NCI-H128 (cell line): Measurements from ENCODE around the gene MAN1A1.

ENCODE experiments used
- DNase-seq: peaks from one replicate; lab custom pipeline; 2025; ENCODE audit not compliant: unreplicated experiment; lab: John Stamatoyannopoulos, UW

Gene MAN1A1

DNA sequence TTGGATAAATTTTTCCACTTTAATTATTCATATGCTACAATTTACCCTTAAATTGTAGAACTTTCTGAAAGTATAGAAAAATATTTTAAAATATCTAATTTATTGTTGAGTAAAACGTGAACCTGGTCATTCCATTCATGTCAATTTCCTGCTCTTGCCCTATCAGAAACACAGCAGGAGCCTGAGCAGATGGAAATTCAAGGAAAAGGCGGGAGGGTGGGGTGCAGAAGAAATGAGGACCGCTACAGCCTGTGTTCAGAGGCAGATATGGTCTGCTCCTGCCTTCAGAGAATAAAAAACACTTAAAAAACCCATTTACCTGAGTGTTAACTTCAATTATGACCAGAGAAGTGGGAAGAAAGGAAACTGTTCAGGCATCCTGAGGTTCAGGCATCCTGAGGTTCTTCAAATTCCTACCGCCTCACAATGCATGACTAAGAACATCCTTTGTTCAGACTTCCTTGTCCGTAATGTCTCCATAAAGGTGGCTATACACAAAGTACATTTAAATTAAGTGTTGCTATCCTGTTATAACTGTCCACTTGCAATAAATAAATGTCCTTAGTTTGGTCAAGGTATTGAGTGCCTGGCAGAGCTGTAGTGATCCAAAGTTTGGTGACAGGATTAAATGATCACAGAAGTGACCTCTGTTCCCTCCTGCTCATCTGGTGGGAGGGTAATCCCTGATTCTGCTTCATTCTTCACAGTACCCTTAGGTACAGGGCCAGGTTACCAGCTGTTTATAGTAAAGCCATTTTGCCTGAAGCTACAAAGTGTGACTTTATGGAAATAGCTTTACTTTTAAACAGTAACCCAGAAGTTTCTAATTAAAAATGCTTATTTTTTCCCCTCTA is 109.1 kb downstream of the MAN1A1 start:
- DNase-seq = no peak

- DNase-seq = no peak
Observed at GRCh38 chr6:119237177-119237715, 112.3 kb downstream of the MAN1A1 start.

DNA sequence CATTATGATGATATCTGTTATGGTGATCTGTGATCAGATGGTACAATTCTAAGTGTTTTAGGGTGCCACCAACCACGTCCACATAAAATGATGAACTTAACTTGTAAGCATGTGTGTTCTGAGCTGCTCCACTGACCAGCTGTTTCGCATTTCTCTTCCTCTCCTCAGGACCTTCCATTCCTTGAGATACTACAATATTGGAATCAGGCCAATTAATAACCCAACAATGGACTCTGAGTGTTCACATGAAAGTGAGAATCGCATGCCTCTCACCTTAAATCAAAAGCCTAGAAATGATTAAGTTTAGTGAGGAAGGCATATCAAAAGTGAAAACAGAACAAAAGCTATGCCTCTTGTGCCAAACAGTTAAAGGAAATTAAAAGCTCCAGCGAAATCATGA is 114.6 kb downstream of the MAN1A1 start:
- DNase-seq = no peak

- no peak for DNase-seq
Observed at GRCh38 chr6:119234457-119234856, 115.1 kb downstream of the MAN1A1 start.

- no peak for DNase-seq
Observed at GRCh38 chr6:119233312-119233984, 116.1 kb downstream of the MAN1A1 start.

DNA sequence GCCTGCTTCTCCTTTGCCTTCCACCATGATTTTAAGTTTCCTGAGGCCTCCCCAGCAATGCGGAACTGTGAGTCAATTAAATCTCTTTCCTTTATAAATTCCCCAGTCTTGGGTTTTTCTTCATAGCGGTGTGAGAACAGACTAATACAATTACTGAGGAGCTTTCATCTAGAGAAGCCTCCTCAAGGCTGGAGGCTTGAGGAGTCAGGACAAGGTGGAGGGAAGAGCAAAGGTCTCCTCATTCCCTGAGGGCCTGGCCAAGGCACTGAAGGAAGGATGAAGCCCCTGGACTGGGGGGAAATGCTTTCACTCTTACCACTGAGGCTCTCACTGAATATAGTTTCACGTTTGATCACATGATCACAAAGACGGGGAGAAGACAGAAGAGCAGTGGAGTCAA is 118.2 kb downstream of the MAN1A1 start:
- no peak for DNase-seq

DNA sequence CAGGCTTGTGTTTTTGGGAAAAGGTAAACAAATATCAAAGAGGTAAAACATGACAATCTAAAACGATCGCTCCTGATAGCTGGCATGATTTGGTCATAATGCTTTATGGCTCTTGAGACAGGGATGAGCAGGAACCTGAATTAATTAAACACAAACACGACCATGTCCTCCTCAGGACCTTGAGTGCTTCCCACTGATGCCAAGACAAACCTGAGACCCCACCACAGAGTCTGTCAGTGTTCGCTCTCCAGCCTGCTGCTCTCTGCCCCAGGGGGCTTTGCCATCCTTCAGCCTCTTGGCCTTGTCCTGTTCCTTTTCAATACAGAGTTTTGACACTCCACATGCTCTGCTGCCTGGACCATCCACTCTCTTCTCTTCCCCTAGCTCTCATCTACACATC is 119.4 kb downstream of the MAN1A1 start:
- no peak for DNase-seq

DNA sequence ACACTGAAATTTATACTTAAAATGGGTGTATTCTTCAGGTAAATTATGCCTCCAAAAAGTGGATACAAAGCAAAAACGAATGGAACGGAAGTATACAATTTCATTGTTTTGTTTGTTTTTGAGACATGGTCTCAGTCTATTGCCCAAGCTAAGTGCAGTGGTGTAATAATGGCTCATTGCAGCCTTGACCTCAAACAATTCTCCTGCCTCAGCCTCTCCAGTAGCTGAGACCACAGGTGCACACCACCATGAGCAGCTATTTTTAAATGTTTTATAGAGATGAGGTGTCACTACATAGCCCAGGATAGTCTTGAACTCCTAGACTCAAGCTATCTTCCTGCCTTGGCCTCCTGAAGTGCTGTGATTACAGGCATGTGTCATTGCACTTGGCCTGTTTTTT is 122.2 kb downstream of the MAN1A1 start:
- no peak for DNase-seq

GRCh38 chr6:119226089-119226488 is 123.5 kb downstream of the MAN1A1 start:
- no peak for DNase-seq

GRCh38 chr6:119224095-119224701 is 125.4 kb downstream of the MAN1A1 start:
- DNase-seq = no peak

DNA sequence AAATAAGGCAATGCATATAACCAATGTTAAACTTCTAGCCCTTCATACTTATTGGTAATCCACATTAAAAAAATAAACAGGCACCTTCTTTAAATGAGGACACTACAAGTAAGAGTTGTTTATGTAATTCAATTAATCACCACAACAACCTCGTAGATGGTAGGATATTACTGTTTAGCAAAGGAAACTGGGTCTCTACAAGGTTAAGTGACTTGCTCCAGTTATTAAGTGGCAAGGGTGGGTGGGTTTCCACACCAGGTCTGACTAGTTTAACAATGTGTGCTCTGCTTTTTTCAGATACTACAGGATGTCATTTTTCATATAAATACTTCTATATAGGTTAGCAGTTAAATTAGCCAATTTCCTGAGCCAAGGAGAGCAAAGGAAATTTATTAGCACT is 129.1 kb downstream of the MAN1A1 start:
- DNase-seq = no peak

DNA sequence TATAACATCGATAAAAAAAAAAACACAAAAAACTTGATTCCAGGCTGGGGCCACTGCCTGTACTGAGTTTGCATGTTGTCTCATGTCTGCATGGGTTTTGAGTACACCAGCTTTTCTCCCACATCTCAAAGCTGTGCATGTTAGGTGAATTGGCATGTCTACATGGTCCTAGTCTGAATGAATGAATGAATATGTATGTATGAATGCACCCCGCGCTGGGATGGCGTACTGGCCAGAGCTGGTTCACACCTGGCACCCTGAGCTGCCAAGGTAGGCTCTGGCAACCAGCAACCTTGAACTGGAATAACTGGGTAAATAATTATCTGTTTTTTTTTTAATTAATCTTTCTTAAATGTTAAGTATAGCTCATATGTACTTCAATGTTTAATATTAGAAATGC is 131.0 kb downstream of the MAN1A1 start:
- DNase-seq = no peak

GRCh38 chr6:119215885-119216590 is 133.5 kb downstream of the MAN1A1 start:
- DNase-seq = no peak

GRCh38 chr6:119215309-119215708 is 134.3 kb downstream of the MAN1A1 start:
- no peak for DNase-seq

DNA sequence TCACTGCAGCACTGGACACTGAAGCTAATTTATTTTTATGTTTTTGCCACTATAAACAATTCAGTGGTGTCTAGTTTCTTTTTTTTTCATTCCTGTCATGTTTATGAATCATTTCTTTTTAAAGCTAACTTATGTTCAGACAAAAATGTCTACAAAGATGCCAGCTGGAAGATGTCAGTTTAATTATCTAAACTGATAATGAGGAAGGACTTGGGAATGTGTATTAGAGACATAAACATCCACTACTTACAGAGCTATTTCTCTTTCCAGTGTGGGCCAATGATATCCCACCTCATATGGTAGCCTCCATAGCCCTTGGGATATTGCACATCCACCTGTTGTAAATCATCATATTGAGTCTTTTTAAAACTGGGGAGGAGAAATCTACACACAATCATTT is 139.0 kb downstream of the MAN1A1 start:
- DNase-seq = no peak

DNA sequence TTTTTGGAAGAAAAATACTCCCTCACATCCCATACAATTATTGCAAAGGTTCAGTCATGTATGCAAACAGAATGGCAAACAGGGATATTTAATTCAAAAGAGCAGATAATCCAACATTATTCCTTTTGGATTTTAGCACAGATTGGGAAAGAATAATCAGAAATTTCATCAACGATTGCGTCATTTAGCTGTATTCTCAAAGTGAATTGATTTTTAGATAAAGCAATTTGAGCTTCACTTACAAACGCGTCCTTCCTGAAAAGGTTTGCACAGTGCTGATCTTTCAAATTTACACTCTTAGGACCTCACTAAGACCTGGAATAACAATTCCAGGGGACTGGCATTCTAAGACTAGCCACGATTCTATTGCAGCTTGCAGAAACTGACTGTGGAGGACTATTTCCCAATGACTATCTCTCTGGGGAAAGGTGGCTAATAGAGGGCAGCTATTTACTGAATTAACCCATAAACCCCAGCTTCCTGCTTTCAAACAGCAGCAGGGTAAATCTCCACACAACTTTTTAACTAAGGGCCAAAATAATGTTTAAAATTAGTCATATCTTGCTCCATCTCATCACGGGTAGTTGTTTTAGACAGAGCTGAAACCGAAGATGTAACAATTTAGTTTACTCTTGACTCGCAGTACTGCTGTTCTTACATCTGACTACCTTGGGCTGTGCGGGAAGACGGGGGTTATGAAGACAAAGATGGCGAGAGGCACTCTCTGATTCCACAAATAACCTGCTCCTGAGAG is 139.9 kb downstream of the MAN1A1 start:
- DNase-seq = no peak

DNA sequence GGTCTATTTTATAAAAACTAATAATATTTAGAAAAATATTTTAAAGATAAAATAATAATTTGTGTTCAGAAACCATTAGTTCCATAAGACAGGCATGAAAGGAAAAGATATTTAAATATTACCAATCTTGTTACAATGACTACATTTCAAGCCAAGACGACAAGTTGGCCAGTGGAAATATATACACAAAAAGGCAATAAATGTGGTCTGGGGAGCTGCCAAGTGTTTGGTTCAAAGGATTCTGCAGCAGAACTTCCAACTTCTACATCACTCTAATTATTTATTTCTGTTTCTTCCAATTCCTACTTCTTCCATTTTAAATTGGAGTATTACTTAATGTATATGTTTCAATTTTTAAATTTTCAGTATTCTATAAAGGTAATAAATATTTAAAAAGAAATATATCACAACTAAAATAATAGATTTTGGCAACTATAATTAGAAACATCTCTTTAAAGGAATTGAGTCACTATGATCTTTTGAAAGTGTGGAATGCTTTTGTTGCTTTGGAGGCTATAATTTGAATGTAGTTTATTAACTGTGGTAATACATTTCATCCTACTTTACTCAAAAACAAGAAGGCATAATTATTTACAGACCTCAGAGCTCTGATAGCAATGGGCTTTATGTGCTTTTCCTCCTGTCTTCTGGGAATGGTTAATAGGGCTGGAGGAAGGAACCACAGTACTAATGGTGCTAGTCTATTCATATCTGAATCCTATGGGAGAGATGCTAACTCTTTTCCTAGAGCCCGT is 141.4 kb downstream of the MAN1A1 start:
- no peak for DNase-seq

DNA sequence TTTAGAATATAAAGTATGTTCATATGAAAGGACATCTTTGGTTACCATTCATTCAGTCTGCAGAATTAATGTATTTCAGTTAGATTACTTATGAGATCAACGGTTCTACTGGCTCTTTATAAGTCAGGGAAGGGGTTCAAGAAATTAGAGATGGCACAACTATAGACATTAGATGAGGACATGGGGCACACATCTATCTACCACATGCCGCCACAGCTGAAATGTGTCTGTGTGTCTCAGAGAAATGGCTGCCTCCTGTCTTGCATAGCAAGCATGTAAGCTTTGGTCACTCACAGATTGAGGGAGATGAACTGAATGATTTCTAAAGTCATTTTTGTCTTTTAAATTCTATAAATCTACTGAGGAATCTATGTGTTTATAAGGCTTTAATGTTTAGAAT is 142.2 kb downstream of the MAN1A1 start:
- no peak for DNase-seq

DNA sequence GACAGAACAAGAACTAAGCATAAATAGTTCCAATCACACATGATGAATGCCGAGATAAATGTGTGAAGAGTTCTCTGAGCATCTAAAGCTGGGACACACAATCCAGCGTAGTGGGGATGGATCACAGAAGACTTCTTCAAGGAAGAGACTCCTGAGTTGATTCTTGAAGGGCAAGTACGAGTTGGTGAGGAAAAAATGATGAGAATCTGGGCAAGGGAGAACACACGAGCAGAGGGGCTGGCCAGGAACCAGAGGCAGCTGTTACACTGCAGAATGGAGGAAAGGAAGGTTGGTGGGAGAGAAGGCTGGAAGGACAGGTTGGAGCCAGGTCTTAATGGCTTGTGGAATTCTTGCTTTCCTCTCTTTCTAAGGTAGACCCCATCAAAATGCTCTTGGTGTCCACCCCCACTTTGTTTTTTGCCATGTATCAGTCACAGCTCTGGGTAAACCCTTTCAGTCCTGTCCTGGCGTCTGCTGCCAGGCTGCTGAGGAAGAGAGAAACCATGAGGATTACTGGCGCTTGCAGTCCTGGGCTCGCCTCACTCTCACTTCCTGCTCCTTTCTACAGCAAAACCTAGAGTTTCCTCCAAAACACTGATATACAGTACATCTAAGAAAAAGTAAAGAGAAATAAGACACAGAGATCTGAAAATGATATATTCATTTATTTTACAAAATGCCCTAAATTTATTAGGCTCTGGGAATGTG is 143.5 kb downstream of the MAN1A1 start:
- no peak for DNase-seq
